Suppressor macrophage (primary cell): ENCODE measurements around the gene OR2A12.
"Not testable (repeated sequence)": the region's sequence is repeated elsewhere in the genome, so short reads cannot be mapped to it uniquely, and the experiment has no call there.

Experiments
- DNase-seq, 4 experiments: peaks; one replicate each; pipeline ENCODE4 v3.0.0-alpha.2; 2020 to 2022

The OR2A12 gene

DNA sequence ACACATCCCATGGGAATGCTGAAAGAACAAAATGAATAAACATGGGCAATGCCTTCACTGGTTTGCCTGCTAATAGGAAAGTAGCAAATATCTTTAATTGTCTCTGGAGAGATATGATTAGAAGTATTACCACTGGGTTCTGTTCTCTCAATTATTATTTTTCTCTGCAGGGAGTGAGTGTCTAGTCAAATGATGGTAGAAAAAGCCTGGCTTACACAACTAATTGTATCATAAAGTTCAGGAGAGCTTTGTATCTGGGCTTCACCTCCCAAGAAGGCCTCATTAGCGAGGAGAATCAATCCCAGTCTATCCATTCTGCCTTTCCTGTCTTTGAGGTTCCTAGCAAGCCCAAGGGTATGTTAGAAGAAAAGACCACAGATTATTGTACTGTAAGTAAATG is 36.8 kb downstream of the OR2A12 start, which contains the start of gene OR2A14:
TSS of gene OR2A14 (plus strand) at position 301 of the 400 bp plus-strand sequence. CDS start 5,937 bp downstream, outside the sequence.
- no peak for DNase-seq

DNA sequence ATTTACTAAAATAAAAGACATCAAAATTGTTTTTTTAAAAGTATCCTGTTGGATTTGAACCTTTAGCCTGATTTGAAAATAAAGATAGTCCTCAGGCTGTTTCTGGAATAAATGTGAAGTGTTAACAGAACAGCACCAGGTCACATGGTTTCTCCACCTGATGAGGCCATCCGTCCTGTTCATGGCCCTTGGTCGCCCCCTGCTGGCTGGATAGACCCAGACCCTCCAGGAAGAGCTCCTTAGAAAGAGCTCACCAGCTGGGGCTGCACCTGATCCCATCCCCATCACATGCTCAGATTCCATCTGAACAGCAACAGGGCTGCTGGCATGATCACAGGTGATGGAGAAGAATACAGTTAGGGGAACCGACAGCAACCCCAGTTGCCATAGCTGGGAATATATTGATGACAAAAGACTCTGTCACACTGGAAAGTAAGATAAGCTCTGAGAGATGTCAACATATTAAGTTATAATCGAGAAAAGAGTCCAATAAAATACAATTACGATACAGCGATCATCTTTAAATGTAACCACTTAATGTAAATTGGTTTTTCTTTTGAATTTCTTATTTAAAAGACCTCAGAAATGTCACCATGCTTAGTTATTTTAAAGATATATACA is 41.7 kb downstream of the OR2A12 start:
- peak; percentile 86 to 94 (median 89) for DNase-seq

DNA sequence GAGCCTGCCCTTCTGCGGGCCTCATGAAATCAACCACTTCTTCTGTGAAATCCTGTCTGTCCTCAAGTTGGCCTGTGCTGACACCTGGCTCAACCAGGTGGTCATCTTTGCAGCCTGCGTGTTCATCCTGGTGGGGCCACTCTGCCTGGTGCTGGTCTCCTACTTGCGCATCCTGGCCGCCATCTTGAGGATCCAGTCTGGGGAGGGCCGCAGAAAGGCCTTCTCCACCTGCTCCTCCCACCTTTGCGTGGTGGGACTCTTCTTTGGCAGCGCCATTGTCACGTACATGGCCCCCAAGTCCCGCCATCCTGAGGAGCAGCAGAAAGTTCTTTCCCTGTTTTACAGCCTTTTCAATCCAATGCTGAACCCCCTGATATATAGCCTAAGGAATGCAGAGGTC is 43.5 kb downstream of the OR2A12 start:
- DNase-seq, result not testable (repeated sequence)

DNA sequence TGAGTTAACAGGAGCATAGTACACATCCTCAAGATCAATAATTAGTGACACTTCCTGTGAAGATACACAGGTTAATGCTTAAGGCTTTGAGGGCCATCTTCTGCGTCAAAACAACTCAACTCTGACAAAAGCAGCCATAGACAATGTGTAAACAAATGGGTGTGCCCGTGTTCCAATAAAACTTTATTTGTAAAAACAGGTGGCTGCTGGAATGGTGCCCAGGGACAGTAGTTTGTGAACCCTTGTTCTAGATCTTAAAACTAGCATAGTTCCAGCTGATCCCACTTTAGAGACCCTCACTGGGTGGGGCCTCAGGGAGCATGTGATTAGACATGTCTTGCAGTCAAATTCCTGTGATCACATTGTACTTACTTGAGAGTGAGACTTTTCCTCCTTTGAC is 44.7 kb downstream of the OR2A12 start:
- DNase-seq, result no peak

- no peak for DNase-seq
Observed at GRCh38 chr7:144132262-144132661, 46.2 kb downstream of the OR2A12 start.

GRCh38 chr7:144133307-144133706 is 47.2 kb downstream of the OR2A12 start:
- DNase-seq, result peak in 1 of 4 experiments; percentile 1

DNA sequence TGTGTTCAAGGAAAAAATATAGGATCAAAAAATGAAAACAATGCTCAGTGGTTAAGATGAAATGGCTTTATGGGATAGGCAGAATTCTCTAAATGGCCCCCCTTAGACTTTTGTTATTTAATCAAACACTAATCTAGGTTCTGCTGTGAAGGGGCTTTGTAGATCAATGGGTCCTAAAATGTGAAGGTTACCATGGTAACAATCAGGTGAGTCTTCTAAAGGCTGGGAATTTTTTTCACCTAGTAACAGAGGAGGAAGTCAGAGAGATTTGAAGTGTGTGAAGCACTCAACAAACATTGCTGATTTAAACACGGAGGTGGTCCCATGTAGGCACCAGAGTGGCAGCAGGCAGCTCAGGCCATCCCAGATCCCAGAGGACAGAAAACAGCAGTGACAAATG is 48.0 kb downstream of the OR2A12 start:
- DNase-seq, result no peak

DNA sequence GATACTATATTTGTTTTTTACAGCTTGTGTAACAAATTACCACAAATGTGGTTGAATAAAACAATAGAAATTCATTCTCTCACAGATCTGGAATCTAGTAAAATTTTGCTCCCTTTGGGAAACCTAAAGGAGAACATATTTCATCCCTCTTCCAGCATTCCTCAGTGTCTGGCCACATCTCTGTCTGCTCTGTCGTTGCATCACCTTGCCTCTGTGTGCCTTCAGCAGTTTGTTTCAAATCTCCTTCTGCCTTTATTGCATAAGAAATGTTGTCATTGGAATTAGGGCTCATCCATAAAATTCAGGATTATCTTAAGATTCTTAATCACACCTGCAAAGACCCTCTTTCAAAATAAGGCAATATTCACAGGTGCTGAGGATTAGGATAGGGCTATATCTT is 51.4 kb downstream of the OR2A12 start:
- DNase-seq, result no peak

DNA sequence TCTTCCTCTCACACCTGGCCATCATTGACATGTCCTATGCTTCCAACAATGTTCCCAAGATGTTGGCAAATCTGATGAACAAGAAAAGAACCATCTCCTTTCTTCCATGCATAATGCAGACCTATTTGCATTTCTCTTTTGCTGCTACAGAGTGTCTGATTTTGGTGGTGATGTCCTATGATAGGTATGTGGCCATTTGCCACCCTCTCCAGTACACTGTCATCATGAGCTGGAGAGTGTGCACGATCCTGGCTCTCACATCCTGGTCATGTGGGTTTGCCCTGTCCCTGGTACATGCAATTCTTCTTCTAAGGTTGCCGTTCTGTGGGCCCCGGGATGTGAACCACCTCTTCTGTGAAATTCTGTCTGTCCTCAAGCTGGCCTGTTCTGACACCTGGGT is 56.1 kb downstream of the OR2A12 start:
- no peak for DNase-seq

GRCh38 chr7:144144426-144144825 is 58.3 kb downstream of the OR2A12 start:
- no peak for DNase-seq

DNA sequence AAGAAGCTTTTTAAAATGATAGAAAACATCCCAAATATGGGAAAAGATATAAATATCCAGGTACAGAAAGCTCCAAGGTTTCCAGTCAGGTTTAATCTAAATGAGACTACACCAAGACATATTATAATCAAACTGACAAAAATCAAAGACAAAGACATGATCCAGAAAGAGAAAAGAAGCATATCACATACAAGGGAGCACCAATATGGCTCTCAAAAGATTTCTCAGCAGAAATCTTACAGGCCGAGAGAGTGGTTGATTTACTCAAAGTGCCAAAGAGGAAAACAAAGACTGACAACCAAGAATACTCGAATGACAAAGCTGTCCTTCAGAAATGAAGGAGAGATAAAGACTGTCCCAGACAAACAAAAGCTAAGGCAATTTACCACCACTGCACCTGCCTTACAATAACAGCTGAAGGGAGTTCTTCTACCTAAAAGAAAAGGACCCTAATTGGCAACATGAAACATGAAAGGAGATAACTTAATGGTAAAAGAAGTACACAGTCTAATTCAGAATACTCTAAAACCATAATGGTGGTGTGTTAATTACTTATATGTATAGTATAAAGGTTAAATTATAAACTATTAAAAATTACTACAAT is 62.2 kb downstream of the OR2A12 start:
- no peak for DNase-seq
